ENCODE data around the gene HRC. TPM values are rescaled to one million over a fixed set of nuclear protein-coding genes. Genes with fewer than 3 reads are reported as not detected.
"Not testable (repeated sequence)": the region's sequence is repeated elsewhere in the genome, so short reads cannot be mapped to it uniquely, and the experiment has no call there.

Gene HRC
- total RNA-seq, 1 donor from 2014 or later: 843 TPM

DNA sequence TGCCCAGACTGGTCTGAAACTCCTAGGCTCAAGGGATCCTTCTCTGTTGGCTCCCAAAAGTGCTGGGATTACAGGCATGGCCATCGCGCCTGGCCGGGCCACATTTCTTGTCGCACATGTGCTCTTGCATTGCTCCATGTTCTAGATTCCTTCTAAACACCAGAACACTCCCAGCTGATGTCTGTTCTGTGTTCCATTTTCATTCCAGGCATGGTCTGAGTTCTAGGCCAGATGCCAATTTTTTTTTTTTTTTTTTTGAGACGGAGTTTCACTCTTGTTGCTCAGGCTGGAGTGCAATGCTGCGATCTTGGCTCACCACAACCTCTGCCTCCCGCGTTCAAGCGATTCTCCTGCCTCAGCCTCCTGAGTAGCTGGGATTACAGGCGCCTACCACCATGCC lies 33.4 kb downstream of the HRC start:
- intact Hi-C loops (cut with DNase I); ATAC-seq; DNase-seq (ENCODE audit: missing footprints): not testable (repeated sequence)

- intact Hi-C loops (cut with DNase I): no loop called here
- DNase-seq (ENCODE audit: missing footprints) (no peak), ATAC-seq (no peak)
These were observed 34.3 kb downstream of the HRC start for GRCh38 chr19:49120868-49121267.

GRCh38 chr19:49120325-49120683 lies 34.9 kb downstream of the HRC start:
- ATAC-seq (no peak), DNase-seq (ENCODE audit: missing footprints) (no peak)
- intact Hi-C loops (cut with DNase I): no loop called here

GRCh38 chr19:49119411-49120324 lies 35.5 kb downstream of the HRC start, which contains the start of gene PPFIA3:
TSS of gene PPFIA3 (plus strand) at chr19:49119544. CDS start at chr19:49127874, 8,330 bp downstream.
- DNase-seq (ENCODE audit: missing footprints) (peak; percentile 84), ATAC-seq (peak; percentile 61)
- intact Hi-C loops (cut with DNase I): loop anchor here (2.0 kb wide), 1 partner anchor 29 kb away; no protein-coding TSS in a partner anchor

DNA sequence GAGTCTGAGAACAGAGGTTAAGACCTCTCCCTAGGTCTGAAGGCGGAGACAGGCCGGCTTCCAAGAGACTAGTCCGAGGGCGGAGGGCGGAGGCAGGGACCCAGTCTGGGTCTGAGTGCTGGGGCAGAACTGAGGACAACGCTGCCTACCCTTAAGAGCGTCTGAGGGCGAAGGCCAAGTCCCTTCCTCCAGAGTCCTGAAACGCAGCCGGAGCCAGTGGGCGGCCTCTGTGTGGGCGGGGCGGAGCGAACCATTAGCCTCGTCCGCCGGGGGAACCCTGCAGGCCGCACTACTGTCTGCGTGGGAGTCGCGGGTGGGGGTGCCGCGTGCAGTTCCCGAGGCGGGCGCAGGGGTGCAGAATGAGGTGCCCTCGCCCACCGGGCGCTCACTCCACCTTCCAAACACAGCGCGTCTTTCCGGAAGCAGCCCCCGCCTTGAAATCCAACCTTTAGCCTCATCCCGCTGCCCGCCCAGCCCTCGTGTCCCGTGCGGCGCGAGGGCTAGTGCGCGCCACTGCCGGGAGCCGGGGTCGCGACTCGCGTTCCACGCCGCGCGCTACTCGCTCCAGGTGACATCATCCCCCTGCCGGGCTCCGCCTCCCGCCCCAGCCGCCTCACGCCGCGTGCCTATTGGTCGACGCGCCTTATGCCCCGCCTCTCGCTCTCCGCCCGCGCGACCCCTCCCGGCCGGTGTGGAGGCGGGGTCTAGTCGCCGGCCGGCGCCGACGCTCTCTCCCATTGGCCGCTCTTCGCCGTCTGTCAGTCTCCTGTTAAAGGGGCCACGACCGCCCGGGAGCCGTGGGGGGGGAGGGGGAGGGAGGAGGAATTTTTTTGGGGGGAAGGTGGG lies 36.4 kb downstream of the HRC start, which contains the start of gene C19orf73:
Gene C19orf73, minus strand, starts transcription at position 579 of the 846 bp plus-strand sequence. Its CDS starts 121 bp downstream, at position 458.
- intact Hi-C loops (cut with DNase I): loop anchor here (2.0 kb wide), 1 partner anchor 30 kb away; no protein-coding TSS in a partner anchor
- ATAC-seq: peak; percentile 93

GRCh38 chr19:49117677-49118564 lies 37.3 kb downstream of the HRC start:
- no peak for DNase-seq (ENCODE audit: missing footprints)
- ATAC-seq: no peak
- intact Hi-C loops (cut with DNase I): loop anchor here (2.0 kb wide), 1 partner anchor 31 kb away; no protein-coding TSS in a partner anchor

More for the DNA sequence above, 36.4 kb downstream of the HRC start, which contains the start of gene C19orf73:
- DNase-seq (ENCODE audit: missing footprints): peak; percentile 96

DNA sequence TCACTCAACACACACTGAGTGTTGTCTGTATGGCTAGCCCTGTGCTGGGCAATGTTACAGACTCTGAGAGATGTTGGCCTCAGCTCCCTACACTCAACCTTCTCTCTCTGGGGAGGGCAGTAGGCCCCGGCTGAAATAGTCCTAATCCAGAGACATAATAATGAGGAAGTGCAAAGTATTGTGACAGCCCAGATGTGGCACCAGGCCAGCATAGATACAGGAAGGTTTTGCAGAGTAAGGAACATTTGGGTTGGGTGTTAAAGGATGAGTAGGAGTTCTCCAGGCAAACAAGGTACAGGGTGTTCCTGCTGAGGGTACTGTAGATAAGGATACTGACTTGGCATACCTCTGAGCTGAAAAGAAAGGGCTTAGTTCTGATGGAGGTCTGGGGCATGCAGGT lies 38.7 kb downstream of the HRC start:
- DNase-seq (ENCODE audit: missing footprints) (peak; percentile 84), ATAC-seq (no peak)
- intact Hi-C loops (cut with DNase I): no loop called here

DNA sequence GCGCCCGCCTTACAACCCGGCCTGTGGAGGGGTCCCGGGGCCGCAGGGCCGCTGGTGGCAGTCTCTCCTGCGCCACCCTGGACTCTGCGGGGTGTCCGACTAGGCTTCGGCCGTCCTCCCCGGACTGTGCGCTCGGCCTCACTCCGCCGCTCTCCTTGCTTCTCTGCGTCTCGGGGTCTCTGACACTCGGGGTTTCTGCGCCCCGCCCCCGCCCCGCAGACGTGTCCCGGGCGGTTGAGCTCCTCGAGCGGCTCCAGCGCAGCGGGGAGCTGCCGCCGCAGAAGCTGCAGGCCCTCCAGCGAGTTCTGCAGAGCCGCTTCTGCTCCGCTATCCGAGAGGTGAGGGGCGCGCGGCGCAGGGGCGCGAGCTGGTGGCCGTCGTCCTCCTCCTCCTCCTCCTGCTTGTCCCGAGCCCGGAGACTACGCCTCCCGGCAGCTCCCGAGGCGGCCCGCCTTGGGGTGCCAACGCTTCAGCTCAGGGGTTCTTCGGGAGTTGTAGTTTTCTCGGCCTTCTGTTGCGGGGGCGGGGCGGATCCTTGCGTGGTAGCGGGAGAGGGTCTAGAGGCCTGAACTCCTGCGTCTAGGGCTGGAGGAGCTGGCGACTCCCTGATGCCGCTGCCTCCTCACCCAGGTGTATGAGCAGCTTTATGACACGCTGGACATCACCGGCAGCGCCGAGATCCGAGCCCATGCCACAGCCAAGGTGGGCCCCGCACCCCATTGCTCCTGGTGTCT lies 40.4 kb downstream of the HRC start:
- intact Hi-C loops (cut with DNase I): no loop called here
- DNase-seq (ENCODE audit: missing footprints): peak; percentile 79
- ATAC-seq: no peak

- ATAC-seq: peak; percentile 63
- intact Hi-C loops (cut with DNase I): no loop called here
- DNase-seq (ENCODE audit: missing footprints): peak; percentile 87
These were observed 41.2 kb downstream of the HRC start, which contains the start of gene LIN7B for GRCh38 chr19:49113762-49114629. TSS of gene LIN7B (plus strand) at chr19:49114370. CDS start at chr19:49114405, 35 bp downstream.

DNA sequence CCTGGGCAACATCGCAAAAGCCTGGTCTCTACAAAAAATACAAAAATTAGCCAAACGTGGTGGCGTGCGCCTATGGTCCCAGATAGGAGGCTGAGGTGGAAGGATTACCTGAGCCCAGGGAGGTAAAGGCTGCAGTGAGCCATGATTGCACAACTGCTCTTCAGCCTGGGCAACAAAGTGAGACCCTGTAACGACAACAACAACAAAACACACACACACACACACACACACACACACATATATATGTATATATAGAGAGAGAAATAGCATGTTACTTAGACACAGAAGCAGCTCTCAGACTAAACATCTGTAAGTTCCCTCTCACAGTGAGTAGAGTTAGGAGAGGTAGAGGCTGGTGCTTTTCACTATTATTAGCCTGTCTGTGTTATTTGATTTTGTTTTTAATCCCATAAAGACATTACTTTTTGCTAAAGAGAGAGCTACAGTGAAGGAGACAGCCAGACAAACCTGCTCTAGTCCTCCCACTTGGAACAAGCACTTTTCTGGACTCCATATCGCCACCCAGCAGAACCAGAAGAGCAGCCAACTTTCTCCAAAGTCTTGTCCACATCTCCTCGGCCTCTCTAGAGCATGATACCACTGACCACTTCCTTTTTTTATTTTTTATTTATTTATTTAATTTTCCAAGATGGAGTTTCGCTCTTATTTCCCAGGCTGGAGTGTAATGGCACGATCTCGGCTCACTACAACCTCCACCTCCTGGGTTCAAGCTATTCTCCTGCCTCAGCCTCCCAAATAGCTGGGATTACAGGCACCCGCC lies 43.8 kb downstream of the HRC start:
- ATAC-seq (no peak), DNase-seq (ENCODE audit: missing footprints) (no peak)
- intact Hi-C loops (cut with DNase I): no loop called here

DNA sequence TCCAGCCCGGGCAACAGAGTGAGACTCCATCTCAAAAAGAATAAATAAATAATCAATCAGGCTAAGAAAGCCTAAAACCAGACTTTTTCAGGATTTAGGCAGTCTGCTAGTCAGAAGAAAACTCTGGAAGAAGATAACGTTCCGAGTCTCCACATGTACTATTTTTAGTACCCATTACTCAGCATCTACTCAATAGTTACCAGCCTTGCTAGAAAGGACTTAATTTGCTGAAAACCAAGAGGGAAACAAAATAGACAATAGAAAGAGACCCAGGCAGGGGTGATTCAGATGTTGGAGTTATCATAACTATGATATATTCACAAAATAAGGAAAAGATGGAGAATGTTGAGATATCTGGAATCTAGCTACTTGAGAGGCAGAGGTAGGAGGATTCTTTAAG lies 44.6 kb downstream of the HRC start:
- intact Hi-C loops (cut with DNase I): no loop called here
- DNase-seq (ENCODE audit: missing footprints) (no peak), ATAC-seq (no peak)

DNA sequence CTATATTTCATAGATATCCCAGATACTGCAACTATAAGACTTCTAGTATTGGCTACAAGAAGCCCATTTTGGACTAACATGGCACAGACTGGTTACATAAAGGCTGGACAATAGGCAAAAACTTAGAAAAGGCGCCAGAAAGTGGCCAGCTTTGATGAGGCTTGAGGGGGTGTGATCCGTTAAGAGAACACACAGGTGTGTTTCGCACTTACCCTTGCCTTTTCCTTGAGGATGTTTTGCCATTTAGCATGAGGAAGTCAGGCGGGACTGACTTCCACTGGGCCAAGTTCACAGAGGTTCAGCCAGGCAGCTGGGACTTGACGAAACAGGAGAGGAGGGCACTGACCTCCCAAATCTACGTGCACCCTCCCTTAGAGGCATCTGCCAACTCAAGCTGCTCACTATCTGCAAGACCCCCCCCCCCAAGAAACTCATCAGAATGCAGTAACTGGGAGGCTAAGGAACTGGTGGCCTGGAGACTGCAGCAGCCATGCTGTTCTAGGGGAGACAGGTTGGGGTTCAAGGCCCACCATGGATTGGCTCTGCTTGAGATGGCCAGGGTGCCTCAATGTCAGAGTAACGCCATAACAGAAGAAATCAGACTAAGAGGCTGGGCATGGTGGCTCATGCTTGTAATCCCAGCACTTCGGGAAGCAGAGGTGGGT lies 45.5 kb downstream of the HRC start:
- no peak for DNase-seq (ENCODE audit: missing footprints)
- ATAC-seq: no peak
- intact Hi-C loops (cut with DNase I): no loop called here

DNA sequence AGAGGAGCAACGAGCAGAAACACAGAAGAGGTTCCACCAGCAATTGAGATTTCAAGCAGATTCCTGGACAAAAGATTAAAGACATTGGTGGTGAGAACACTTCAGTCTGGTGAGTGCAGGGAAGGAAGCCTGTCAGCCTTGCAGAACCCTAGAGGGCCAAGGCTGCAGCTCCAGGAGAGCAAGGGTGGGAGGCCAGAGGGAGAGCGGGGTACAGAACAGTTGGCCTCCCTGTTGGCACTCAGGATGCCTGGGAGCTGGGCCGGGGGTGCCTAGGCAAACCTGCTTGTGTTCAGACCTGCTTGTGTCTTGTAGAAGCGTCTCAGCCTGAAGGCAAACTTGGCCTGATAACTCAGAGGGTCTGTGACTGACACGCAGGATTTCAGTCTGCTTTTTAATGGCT lies 46.1 kb downstream of the HRC start:
- DNase-seq (ENCODE audit: missing footprints) (no peak), ATAC-seq (no peak)
- intact Hi-C loops (cut with DNase I): no loop called here

- ATAC-seq (no peak), DNase-seq (ENCODE audit: missing footprints) (no peak)
- intact Hi-C loops (cut with DNase I): no loop called here
These were observed 47.4 kb downstream of the HRC start for GRCh38 chr19:49107625-49108459.
